Astrocyte of the cerebellum (primary cell): ENCODE measurements around the gene FBXO33.

Experiments used
- DNase-seq: peaks from one replicate; pipeline ENCODE4 v3.0.0-alpha.2; 2011; ENCODE audit warnings: low read depth
- H3K4me3 ChIP-seq: 2 replicates; pipeline ENCODE4 v1.5.1; 2011; ENCODE audit warnings: mild to moderate bottlenecking, low read depth, low read length, moderate library complexity
- CTCF ChIP-seq: IDR thresholded peaks from 2 replicates; pipeline ENCODE4 v1.5.1; 2012; ENCODE audit warnings: low read length, low read depth, moderate library complexity, mild to moderate bottlenecking; ENCODE audit errors: missing control alignments
- in situ Hi-C: cut with HindIII; loops from 2 replicates; pipeline ENCODE4 v1.10.0; 2017; ENCODE audit warnings: low sequenced_read_pairs

FBXO33 gene

DNA sequence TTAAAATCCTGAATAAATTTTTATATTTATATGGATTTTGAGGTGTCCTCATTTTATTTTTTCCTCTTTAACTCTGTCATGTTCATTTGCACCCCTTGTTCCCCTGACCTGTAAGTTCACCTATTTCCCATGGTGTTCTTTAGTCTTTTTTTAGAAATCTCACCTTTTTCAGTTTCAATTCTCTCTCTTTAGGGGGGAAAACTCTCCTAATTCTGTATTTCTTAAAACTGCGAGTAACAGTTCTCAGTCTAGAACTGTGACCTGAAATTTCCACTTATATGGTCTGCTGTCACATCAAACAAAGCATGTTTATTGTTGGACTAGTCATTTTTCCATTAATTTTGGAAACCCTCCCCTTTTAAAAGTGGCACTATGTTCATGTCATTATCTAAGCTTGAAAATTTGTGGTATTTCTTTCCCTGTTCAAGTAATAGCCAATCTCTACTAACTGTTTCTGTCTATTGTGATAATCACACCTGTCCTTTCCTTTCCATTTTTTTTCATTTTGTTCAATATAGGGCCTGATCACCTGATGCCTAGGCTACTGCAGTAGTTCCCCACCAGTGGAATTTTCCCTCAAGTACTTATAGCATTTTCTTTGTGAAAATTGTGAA lies 14.0 kb upstream of the FBXO33 start:
- in situ Hi-C loops = no loop called here
- no peak for TF ChIP-seq CTCF
- no peak overlapping the region for H3K4me3 ChIP-seq
- DNase-seq = no peak

- DNase-seq = no peak
- TF ChIP-seq CTCF = no peak
- in situ Hi-C loops = no loop called here
- no peak overlapping the region for H3K4me3 ChIP-seq
Observed at GRCh38 chr14:39442293-39442692, 10.1 kb upstream of the FBXO33 start.

GRCh38 chr14:39441805-39442204 lies 9.6 kb upstream of the FBXO33 start:
- TF ChIP-seq CTCF = no peak
- H3K4me3 ChIP-seq = no peak overlapping the region
- no peak for DNase-seq
- in situ Hi-C loops = no loop called here

GRCh38 chr14:39440975-39441374 lies 8.7 kb upstream of the FBXO33 start:
- H3K4me3 ChIP-seq = no peak overlapping the region
- DNase-seq = no peak
- in situ Hi-C loops = no loop called here
- TF ChIP-seq CTCF = no peak

DNA sequence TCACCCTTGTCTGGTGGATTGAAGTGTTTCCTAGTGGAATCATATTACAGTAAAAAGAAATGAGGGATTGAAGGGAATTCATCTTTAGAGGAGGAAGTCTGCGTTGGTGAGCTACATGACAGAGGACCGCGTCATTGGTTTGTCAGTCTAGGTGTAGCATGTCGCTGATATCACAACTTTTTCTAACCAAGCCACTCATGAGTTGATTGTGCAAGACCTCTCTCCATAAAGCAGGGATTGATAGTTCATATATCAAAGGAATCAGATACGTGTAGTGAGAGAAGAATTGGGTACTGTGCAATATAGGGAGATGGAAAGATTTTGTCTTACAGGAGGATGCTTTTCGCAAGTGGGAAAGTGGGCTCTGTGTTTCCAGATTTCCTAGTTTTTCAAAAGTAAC lies 3.0 kb upstream of the FBXO33 start:
- H3K4me3 ChIP-seq = no peak overlapping the region
- in situ Hi-C loops = no loop called here
- no peak for DNase-seq
- no peak for TF ChIP-seq CTCF

DNA sequence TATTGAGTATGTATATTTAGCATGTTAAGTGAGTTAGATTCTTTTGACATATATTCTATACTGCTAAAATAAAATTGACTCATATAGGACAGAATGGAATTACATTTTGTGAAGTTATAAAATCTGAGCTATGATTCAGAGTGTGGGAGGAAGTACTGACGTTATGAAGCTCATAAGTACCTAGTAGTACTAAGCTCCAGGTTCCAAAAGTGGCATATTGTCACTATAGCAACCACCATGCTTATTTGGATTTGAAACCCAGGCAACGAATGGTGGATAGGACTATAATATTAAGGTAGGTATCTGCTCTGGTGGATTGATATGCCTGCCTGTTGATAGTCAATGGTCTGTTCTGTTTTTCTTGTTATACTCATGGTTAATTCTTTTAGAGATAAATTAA lies 2.2 kb upstream of the FBXO33 start:
- DNase-seq = no peak
- in situ Hi-C loops = no loop called here
- no peak overlapping the region for H3K4me3 ChIP-seq
- TF ChIP-seq CTCF = no peak

GRCh38 chr14:39433452-39433813 lies 1.2 kb upstream of the FBXO33 start:
- no peak for TF ChIP-seq CTCF
- no peak for DNase-seq
- in situ Hi-C loops = no loop called here
- peak overlapping the region; percentile 83 for H3K4me3 ChIP-seq
